Sigmoid colon (tissue), 4 donors: Measurements from ENCODE around the gene CDCA3.

Experiments
- EP300 ChIP-seq, 4 donors: sonication (generic); formaldehyde crosslinking; IDR thresholded peaks; one replicate each; pipeline ENCODE4 v1.6.1; 2017; ENCODE audit warnings: antibody characterized with exemption in 4 of 4
- POLR2AphosphoS5 ChIP-seq, 4 donors: sonication (generic); formaldehyde crosslinking; IDR thresholded peaks; one replicate each; pipeline ENCODE4 v1.6.1; 2017; ENCODE audit warnings: antibody characterized with exemption in 4 of 4
- TF ChIP-seq, protein P1 (sequence below), 4 experiments: fragments of 450-650 bp in 3 of 4; fragments of 200-600 bp in 1 of 4; IDR thresholded peaks; one replicate each; pipeline ENCODE4 v1.5.1; 2016 to 2019; ENCODE audit warnings: antibody characterized with exemption in 4 of 4, mild to moderate bottlenecking in 3 of 4, moderate library complexity in 2 of 4

DNA sequence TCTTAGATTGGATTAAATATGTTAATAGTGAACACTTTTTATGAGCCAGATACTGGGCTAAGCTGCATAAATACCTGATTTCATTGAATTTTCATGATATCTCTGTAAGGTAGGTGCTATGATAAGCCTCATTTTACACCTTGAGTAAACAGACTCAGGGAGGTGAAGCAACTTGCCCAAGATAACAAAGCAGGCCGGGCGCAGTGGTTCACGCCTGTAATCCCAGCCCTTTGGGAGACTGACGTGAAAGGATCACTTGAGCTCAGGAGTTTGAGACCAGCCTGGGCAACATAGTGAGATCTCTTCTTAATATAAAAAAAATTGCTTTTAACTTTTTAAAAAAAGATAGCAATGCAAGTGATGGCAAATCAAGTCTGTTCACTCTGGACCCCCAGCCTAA, 9.0 kb downstream of the CDCA3 start:
- TF ChIP-seq, protein P1, sequence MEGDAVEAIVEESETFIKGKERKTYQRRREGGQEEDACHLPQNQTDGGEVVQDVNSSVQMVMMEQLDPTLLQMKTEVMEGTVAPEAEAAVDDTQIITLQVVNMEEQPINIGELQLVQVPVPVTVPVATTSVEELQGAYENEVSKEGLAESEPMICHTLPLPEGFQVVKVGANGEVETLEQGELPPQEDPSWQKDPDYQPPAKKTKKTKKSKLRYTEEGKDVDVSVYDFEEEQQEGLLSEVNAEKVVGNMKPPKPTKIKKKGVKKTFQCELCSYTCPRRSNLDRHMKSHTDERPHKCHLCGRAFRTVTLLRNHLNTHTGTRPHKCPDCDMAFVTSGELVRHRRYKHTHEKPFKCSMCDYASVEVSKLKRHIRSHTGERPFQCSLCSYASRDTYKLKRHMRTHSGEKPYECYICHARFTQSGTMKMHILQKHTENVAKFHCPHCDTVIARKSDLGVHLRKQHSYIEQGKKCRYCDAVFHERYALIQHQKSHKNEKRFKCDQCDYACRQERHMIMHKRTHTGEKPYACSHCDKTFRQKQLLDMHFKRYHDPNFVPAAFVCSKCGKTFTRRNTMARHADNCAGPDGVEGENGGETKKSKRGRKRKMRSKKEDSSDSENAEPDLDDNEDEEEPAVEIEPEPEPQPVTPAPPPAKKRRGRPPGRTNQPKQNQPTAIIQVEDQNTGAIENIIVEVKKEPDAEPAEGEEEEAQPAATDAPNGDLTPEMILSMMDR (IDR thresholded peaks at IDR 0.05) = no peak
- TF ChIP-seq POLR2AphosphoS5 (IDR thresholded peaks at IDR 0.05) (no peak), EP300 (IDR thresholded peaks at IDR 0.05) (no peak)
